Cardiac muscle cell (in vitro differentiated cells and primary cell): ENCODE measurements around the gene HVCN1. TPM values are rescaled to one million over a fixed set of nuclear protein-coding genes. Genes with fewer than 3 reads are reported as not detected.

Source experiments
- DNase-seq, 2 donors: peaks; one replicate each; pipeline versions ENCODE4 v3.0.0 to v3.0.0-alpha.2; 2010 to 2017; ENCODE audit warnings: low read depth in 1 of 2, low spot score in 1 of 2
- H3K27ac ChIP-seq: fragments of 200-600 bp; sonication (generic); 2 replicates; pipeline ENCODE4 v1.5.1; 2016
- H3K27me3 ChIP-seq: fragments of 200-600 bp; sonication (generic); 2 replicates; pipeline ENCODE4 v1.6.0; 2016; ENCODE audit warnings: control low read depth
- H3K36me3 ChIP-seq: fragments of 200-600 bp; sonication (generic); 2 replicates; pipeline ENCODE4 v1.5.1; 2016; ENCODE audit warnings: control low read depth
- H3K4me1 ChIP-seq: fragments of 200-600 bp; sonication (generic); 2 replicates; pipeline ENCODE4 v1.8.1; 2017; ENCODE audit warnings: low read depth, mild to moderate bottlenecking, mixed run types
- H3K4me3 ChIP-seq: fragments of 200-600 bp; sonication (generic); 2 replicates; pipeline ENCODE4 v1.5.1; 2016; ENCODE audit warnings: mild to moderate bottlenecking
- H3K9me3 ChIP-seq: fragments of 200-600 bp; sonication (generic); 2 replicates; pipeline ENCODE4 v1.5.1; 2017; ENCODE audit warnings: low read depth, mild to moderate bottlenecking, control low read depth
- polyA plus RNA-seq: library from polyadenylated mRNA; unstranded; fragments of >200 nt; fragmentation: Nextera tagmentation; extraction: Ambion mirVana; gene quantifications from 2 replicates; pipeline ENCODE4 v1.2.1, GENCODE V29; 2016
- total RNA-seq: library from RNA; depleted of rRNA; stranded (reverse); fragments of >200 nt; gene quantifications from 2 replicates; pipeline ENCODE4 v1.2.3, GENCODE V29; 2016
- TF ChIP-seq, protein P1 (sequence below): IDR thresholded peaks from 2 replicates; pipeline ENCODE4 v1.5.1; 2012; ENCODE audit warnings: low read depth, mild to moderate bottlenecking, low read length

HVCN1 gene
- total and polyA plus RNA-seq, 2 experiments from 2014 or later = 3.8 to 8.7 TPM

DNA sequence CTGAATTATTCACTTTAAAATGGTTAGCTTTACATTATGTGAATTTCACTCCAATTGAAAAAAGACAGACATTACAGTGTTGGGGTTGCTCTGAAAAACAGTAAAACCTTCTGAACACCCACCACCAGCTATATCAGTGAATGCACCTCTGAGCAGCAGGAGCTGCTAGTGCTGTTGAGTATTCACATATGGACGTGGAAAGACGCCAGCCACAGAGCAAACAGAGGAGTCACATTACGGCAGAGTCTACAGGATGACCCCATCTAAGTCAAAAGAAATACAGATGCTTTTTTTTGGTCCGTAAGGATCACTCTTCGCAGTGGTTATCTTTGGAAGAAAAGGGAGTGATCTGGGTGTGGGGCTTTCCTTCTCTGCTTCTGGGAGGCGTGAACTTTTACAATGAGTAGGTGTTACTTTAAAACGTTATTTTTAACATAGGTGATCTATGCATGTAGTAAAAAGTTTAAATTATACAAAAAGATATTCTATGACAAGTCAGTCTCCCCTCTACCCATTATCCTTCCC lies 4.5 kb downstream of the HVCN1 start:
- H3K27ac ChIP-seq = no peak overlapping the region
- TF ChIP-seq, protein P1, sequence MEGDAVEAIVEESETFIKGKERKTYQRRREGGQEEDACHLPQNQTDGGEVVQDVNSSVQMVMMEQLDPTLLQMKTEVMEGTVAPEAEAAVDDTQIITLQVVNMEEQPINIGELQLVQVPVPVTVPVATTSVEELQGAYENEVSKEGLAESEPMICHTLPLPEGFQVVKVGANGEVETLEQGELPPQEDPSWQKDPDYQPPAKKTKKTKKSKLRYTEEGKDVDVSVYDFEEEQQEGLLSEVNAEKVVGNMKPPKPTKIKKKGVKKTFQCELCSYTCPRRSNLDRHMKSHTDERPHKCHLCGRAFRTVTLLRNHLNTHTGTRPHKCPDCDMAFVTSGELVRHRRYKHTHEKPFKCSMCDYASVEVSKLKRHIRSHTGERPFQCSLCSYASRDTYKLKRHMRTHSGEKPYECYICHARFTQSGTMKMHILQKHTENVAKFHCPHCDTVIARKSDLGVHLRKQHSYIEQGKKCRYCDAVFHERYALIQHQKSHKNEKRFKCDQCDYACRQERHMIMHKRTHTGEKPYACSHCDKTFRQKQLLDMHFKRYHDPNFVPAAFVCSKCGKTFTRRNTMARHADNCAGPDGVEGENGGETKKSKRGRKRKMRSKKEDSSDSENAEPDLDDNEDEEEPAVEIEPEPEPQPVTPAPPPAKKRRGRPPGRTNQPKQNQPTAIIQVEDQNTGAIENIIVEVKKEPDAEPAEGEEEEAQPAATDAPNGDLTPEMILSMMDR = no peak
- DNase-seq = peak in 1 of 2 donors; percentile 33
- no peak overlapping the region for H3K4me3 ChIP-seq
- H3K9me3 ChIP-seq = no peaks in the 10 kb centered on the region
- H3K27me3 ChIP-seq = peaks cover 10% of the 10 kb centered on the region
- H3K4me1 ChIP-seq = peaks cover 7% of the 10 kb centered on the region
- H3K36me3 ChIP-seq = no peaks in the 10 kb centered on the region

DNA sequence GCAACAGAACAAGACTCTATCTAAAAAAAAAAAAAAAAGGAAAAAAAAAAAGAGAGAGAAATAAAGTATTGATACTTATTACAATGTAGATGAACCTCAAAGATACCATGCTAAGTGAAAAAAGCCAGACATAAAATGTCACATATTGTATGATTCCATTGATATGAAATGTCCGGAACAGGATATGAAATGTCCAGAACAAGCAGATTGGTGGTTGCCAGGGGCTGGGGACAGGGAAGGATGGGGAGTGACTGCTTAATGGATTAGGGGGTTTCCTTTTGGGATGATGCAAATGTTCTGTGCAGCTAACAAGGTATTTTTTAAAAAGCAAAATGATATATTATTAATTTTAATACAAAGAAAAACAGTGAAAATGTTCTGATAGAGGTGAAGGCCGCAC lies 5.0 kb downstream of the HVCN1 start:
- no peaks in the 10 kb centered on the region for H3K36me3 ChIP-seq
- H3K4me1 ChIP-seq = peaks cover 7% of the 10 kb centered on the region
- DNase-seq = no peak
- H3K4me3 ChIP-seq = no peak overlapping the region
- TF ChIP-seq, protein P1 = no peak
- no peaks in the 10 kb centered on the region for H3K9me3 ChIP-seq
- no peak overlapping the region for H3K27ac ChIP-seq
- peaks cover 10% of the 10 kb centered on the region for H3K27me3 ChIP-seq

DNA sequence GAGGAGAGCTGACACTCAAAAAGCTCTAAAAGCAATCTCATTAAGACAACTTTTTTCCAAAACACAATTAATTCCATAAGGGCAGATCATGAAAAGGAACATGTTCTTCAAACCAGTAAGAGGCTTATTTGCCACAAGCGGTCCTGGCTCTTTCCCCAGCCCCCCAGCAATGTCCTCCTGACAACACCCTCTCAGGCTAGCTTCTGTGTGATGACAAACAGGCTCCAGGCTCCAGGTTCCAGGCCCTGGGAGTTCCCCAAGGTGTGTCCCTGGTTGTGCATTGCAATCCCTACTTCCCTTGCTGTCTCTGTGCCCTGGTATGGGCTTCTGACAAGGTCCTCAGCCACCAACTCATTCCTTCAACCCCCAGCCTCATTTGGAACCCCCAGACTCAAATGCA lies 8.9 kb downstream of the HVCN1 start:
- DNase-seq = peak in 1 of 2 donors; percentile 65
- Histone ChIP-seq H3K27ac (no peak overlapping the region), H3K9me3 (no peaks in the 10 kb centered on the region), H3K36me3 (no peaks in the 10 kb centered on the region), H3K4me3 (no peak overlapping the region), H3K4me1 (peaks cover 6% of the 10 kb centered on the region), H3K27me3 (no peaks in the 10 kb centered on the region)
- TF ChIP-seq, protein P1 = no peak

DNA sequence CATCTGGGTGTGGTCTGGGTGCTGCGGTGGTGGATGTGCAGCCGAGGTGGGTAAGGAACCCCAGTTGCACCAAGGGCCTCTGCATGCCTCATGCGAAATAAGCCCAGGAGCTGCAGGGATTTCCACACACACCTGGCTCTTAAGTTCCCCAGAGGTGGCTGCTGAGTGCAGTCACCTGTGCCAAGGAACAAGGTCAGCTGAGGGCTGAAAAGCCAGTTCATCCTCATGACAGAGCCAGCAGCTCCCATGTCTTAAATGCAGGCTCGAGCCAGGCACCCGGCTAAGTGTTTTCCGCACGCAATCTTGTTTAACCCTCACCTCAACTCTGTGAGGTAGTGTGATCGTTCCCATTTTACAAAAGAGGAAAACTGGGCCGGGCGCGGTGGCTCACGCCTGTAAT lies 9.7 kb downstream of the HVCN1 start:
- H3K27me3 ChIP-seq = no peaks in the 10 kb centered on the region
- TF ChIP-seq, protein P1 = no peak
- no peaks in the 10 kb centered on the region for H3K9me3 ChIP-seq
- no peak overlapping the region for H3K4me3 ChIP-seq
- no peaks in the 10 kb centered on the region for H3K36me3 ChIP-seq
- DNase-seq = no peak
- peaks cover 6% of the 10 kb centered on the region for H3K4me1 ChIP-seq
- no peak overlapping the region for H3K27ac ChIP-seq

DNA sequence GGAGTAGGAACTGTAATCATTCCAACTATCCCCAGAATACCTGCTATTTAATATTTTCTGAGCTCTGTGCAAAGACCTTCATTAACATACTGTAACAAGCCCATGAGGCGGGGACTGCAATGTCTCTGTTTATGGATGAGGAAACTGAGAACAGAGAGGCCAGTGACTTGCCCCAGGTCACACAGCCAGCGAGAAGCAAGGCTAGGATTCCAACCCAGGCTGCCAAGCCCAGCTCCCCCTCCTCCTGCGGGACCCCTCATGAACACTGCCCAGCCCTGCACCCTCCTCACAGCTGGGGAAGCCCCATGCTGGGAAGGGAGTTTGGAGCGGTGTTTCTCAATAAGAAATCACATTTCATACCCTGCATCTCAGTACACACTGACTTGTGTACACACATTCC lies 10.9 kb downstream of the HVCN1 start:
- H3K4me1 ChIP-seq = peaks cover 6% of the 10 kb centered on the region
- H3K27me3 ChIP-seq = no peaks in the 10 kb centered on the region
- no peak overlapping the region for H3K4me3 ChIP-seq
- H3K9me3 ChIP-seq = no peaks in the 10 kb centered on the region
- no peak for DNase-seq
- no peaks in the 10 kb centered on the region for H3K36me3 ChIP-seq
- H3K27ac ChIP-seq = no peak overlapping the region
- TF ChIP-seq, protein P1 = no peak
